HUDEP-2 (cell line): Measurements from ENCODE around the gene PSMC4.
A peak's percentile ranks its signal among the peaks of the same experiment; 100 is the strongest.
"Not testable (repeated sequence)": the region's sequence is repeated elsewhere in the genome, so short reads cannot be mapped to it uniquely, and the experiment has no call there.

ENCODE experiments used
- DNase-seq, 76 experiments: peaks; one replicate each; lab custom pipeline; 2025; ENCODE audit not compliant: unreplicated experiment in 76 of 76; lab: John Stamatoyannopoulos, UW

The PSMC4 gene

GRCh38 chr19:39943586-39943985 is 27.4 kb upstream of the PSMC4 start:
- no peak for DNase-seq

GRCh38 chr19:39946532-39946931 is 24.4 kb upstream of the PSMC4 start:
- DNase-seq = no peak

- DNase-seq = no peak
Measured at GRCh38 chr19:39949026-39949747, 21.8 kb upstream of the PSMC4 start.

GRCh38 chr19:39951065-39951650 is 19.8 kb upstream of the PSMC4 start:
- no peak for DNase-seq

- no peak for DNase-seq
Measured at GRCh38 chr19:39951686-39952085, 19.3 kb upstream of the PSMC4 start.

- no peak for DNase-seq
Measured at GRCh38 chr19:39953915-39954314, 17.1 kb upstream of the PSMC4 start.

GRCh38 chr19:39957886-39958285 is 13.1 kb upstream of the PSMC4 start:
- not testable (repeated sequence) for DNase-seq

GRCh38 chr19:39958942-39959341 is 12.0 kb upstream of the PSMC4 start:
- not testable (repeated sequence) for DNase-seq

GRCh38 chr19:39959407-39959806 is 11.6 kb upstream of the PSMC4 start:
- DNase-seq = not testable (repeated sequence)

GRCh38 chr19:39963898-39964297 is 7.1 kb upstream of the PSMC4 start:
- no peak for DNase-seq

GRCh38 chr19:39966617-39967016 is 4.3 kb upstream of the PSMC4 start:
- no peak for DNase-seq

- no peak for DNase-seq
Measured at GRCh38 chr19:39967561-39967960, 3.4 kb upstream of the PSMC4 start.

- DNase-seq = no peak
Measured at GRCh38 chr19:39968789-39969188, 2.2 kb upstream of the PSMC4 start.

GRCh38 chr19:39969266-39969665 is 1.7 kb upstream of the PSMC4 start:
- no peak for DNase-seq

GRCh38 chr19:39969681-39970424 is 1.1 kb upstream of the PSMC4 start:
- peak in 8 of 76 experiments; percentile 12 to 72 (median 49) for DNase-seq

- peak in 5 of 76 experiments; percentile 31 to 84 (median 51) for DNase-seq
Measured at GRCh38 chr19:39970425-39970674, 615 bp upstream of the PSMC4 start.

- DNase-seq = peak in 31 of 76 experiments; percentile 8 to 68 (median 36)
Measured at GRCh38 chr19:39971380-39972035, 543 bp downstream of the PSMC4 start.

GRCh38 chr19:39974377-39975155 is 3.6 kb downstream of the PSMC4 start:
- no peak for DNase-seq

- no peak for DNase-seq
Measured at GRCh38 chr19:39982883-39983282, 11.9 kb downstream of the PSMC4 start.

GRCh38 chr19:39983695-39984300 is 12.8 kb downstream of the PSMC4 start:
- DNase-seq = no peak
